CD8-positive, alpha-beta memory T cell (primary cell): Measurements from ENCODE around the gene LRRC9. TPM values are rescaled to one million over a fixed set of nuclear protein-coding genes. Genes with fewer than 3 reads are reported as not detected.
"Not testable (repeated sequence)": the region's sequence is repeated elsewhere in the genome, so short reads cannot be mapped to it uniquely, and the experiment has no call there.

Experiments used
- CTCF ChIA-PET: fragments of 350-600 bp; sonication (Branson Sonifier 250); formaldehyde crosslinking; loops from one replicate; lab custom pipeline; 2021; ENCODE audit warnings: antibody characterized with exemption; lab: Charles Lee
- POLR2A ChIA-PET: fragments of 350-600 bp; sonication (Branson Sonifier 250); formaldehyde crosslinking; loops from one replicate; lab custom pipeline; 2021; ENCODE audit warnings: antibody characterized with exemption; lab: Charles Lee
- DNase-seq, 5 donors: peaks; one replicate each; pipeline versions ENCODE4 v3.0.0 to v3.0.0-alpha.2; 2020 to 2022; ENCODE audit warnings: mixed read lengths in 1 of 5
- H3K27ac ChIP-seq: one replicate; pipeline ENCODE4 v1.7.0; 2013; ENCODE audit warnings: low read depth, mild to moderate bottlenecking, low read length, moderate library complexity
- H3K27me3 ChIP-seq: 2 replicates; pipeline ENCODE4 v1.7.0; 2013; ENCODE audit warnings: low read length, mild to moderate bottlenecking; ENCODE audit not compliant: insufficient read depth, poor library complexity, severe bottlenecking
- H3K36me3 ChIP-seq: 2 replicates; pipeline ENCODE4 v1.7.0; 2013; ENCODE audit warnings: mild to moderate bottlenecking, low read length, moderate library complexity; ENCODE audit not compliant: insufficient read depth
- H3K4me1 ChIP-seq: 2 replicates; pipeline ENCODE4 v1.7.0; 2013; ENCODE audit warnings: mild to moderate bottlenecking, low read length, moderate library complexity; ENCODE audit not compliant: insufficient read depth
- H3K4me3 ChIP-seq: 2 replicates; pipeline ENCODE4 v1.7.0; 2013; ENCODE audit warnings: mild to moderate bottlenecking, low read length
- H3K9me3 ChIP-seq: 2 replicates; pipeline ENCODE4 v1.7.0; 2013; ENCODE audit warnings: mild to moderate bottlenecking, low read length
- H3K27ac Mint-ChIP-seq, 8 donors: one replicate each; pipeline ENCODE4 v1.8.0; 2020 to 2021; ENCODE audit warnings: mixed read lengths in 8 of 8, mild to moderate bottlenecking in 6 of 8, inconsistent platforms in 3 of 8, moderate library complexity in 3 of 8
- H3K27me3 Mint-ChIP-seq, 2 donors: one replicate each; pipeline ENCODE4 v1.8.0; 2020 to 2021; ENCODE audit warnings: mixed read lengths in 2 of 2, mild to moderate bottlenecking in 1 of 2, moderate library complexity in 1 of 2
- H3K36me3 Mint-ChIP-seq, 3 donors: one replicate each; pipeline ENCODE4 v1.8.0; 2020 to 2021; ENCODE audit warnings: mixed read lengths in 3 of 3, inconsistent platforms in 1 of 3, mild to moderate bottlenecking in 1 of 3
- H3K4me1 Mint-ChIP-seq, 3 donors: one replicate each; pipeline ENCODE4 v1.8.0; 2020 to 2021; ENCODE audit warnings: mixed read lengths in 3 of 3, inconsistent platforms in 1 of 3, mild to moderate bottlenecking in 1 of 3
- H3K4me3 Mint-ChIP-seq, 7 donors: one replicate each; pipeline ENCODE4 v1.8.0; 2020 to 2021; ENCODE audit warnings: mixed read lengths in 7 of 7, mild to moderate bottlenecking in 6 of 7, moderate library complexity in 4 of 7, inconsistent platforms in 2 of 7
- H3K9me3 Mint-ChIP-seq, 5 donors: one replicate each; pipeline ENCODE4 v1.8.0; 2020 to 2022; ENCODE audit warnings: mixed read lengths in 5 of 5, mild to moderate bottlenecking in 3 of 5, moderate library complexity in 2 of 5, inconsistent platforms in 1 of 5
- polyA plus RNA-seq: library from polyadenylated mRNA; unstranded; fragments of 300-500 nt; fragmentation: Illumina TruSeq; gene quantifications from one replicate; pipeline ENCODE4 v1.2.3, GENCODE V29; 2021
- total RNA-seq, 2 experiments: library from RNA; stranded (reverse); gene quantifications; one replicate each; pipeline ENCODE4 v1.2.3, GENCODE V29; 2021

LRRC9 gene
- total and polyA plus RNA-seq, 3 experiments from 2014 or later, result not detected

- Mint-ChIP-seq H3K27ac (peak overlapping the region in 3 of 8 donors; percentile 40 to 72 (median 68)), H3K36me3 (peaks cover 7 to 28% (median 13%) of the 10 kb centered on the region in 3 donors), H3K4me1 (peaks cover 31 to 71% (median 62%) of the 10 kb centered on the region in 3 donors), H3K4me3 (peak overlapping the region in 1 of 7 donors; percentile 10)
- H3K4me3 ChIP-seq, POLR2A ChIA-PET, H3K36me3 ChIP-seq, H3K27me3 Mint-ChIP-seq, H3K4me1 ChIP-seq, DNase-seq, H3K27me3 ChIP-seq, CTCF ChIA-PET, H3K9me3 Mint-ChIP-seq, H3K9me3 ChIP-seq, H3K27ac ChIP-seq: not testable (repeated sequence)
Measured at GRCh38 chr14:60099855-60100254, 179.9 kb downstream of the LRRC9 start.

GRCh38 chr14:60101786-60102185 lies 181.8 kb downstream of the LRRC9 start:
- CTCF ChIA-PET, result no interaction called here

GRCh38 chr14:60102389-60102788 lies 182.4 kb downstream of the LRRC9 start:
- ChIA-PET POLR2A (no interaction called here), CTCF (no interaction called here)
- no peaks in the 10 kb centered on the region for H3K9me3 ChIP-seq
- Mint-ChIP-seq H3K4me3 (no peak overlapping the region), H3K27me3 (no peaks in the 10 kb centered on the region), H3K9me3 (no peaks in the 10 kb centered on the region), H3K4me1 (peaks cover 28 to 64% (median 54%) of the 10 kb centered on the region in 3 donors), H3K27ac (no peak overlapping the region), H3K36me3 (peaks cover 7 to 26% (median 13%) of the 10 kb centered on the region in 3 donors)
- no peaks in the 10 kb centered on the region for H3K4me1 ChIP-seq
- no peaks in the 10 kb centered on the region for H3K36me3 ChIP-seq
- H3K27me3 ChIP-seq, result no peaks in the 10 kb centered on the region
- H3K27ac ChIP-seq, result no peak overlapping the region
- H3K4me3 ChIP-seq, result no peak overlapping the region
- no peak for DNase-seq

More at GRCh38 chr14:60101786-60102185, 181.8 kb downstream of the LRRC9 start:
- Mint-ChIP-seq H3K27me3 (no peaks in the 10 kb centered on the region), H3K9me3 (no peaks in the 10 kb centered on the region), H3K4me3 (no peak overlapping the region), H3K4me1 (peaks cover 28 to 70% (median 57%) of the 10 kb centered on the region in 3 donors), H3K27ac (peak overlapping the region in 1 of 8 donors; percentile 26), H3K36me3 (peaks cover 7 to 29% (median 13%) of the 10 kb centered on the region in 3 donors)
- no peak overlapping the region for H3K27ac ChIP-seq
- H3K4me1 ChIP-seq, result no peaks in the 10 kb centered on the region
- DNase-seq, result no peak
- POLR2A ChIA-PET, result no interaction called here
- no peak overlapping the region for H3K4me3 ChIP-seq
- no peaks in the 10 kb centered on the region for H3K27me3 ChIP-seq
- no peaks in the 10 kb centered on the region for H3K9me3 ChIP-seq
- no peaks in the 10 kb centered on the region for H3K36me3 ChIP-seq

GRCh38 chr14:60106339-60106738 lies 186.4 kb downstream of the LRRC9 start:
- H3K36me3 ChIP-seq, result no peaks in the 10 kb centered on the region
- H3K27me3 Mint-ChIP-seq, result no peaks in the 10 kb centered on the region
- DNase-seq, result no peak
- peaks cover 16 to 50% (median 39%) of the 10 kb centered on the region in 3 donors for H3K4me1 Mint-ChIP-seq
- no peaks in the 10 kb centered on the region for H3K27me3 ChIP-seq
- H3K27ac Mint-ChIP-seq, result peak overlapping the region in 1 of 8 donors; percentile 31
- H3K9me3 Mint-ChIP-seq, result no peaks in the 10 kb centered on the region
- POLR2A ChIA-PET, result no interaction called here
- H3K36me3 Mint-ChIP-seq, result peaks cover 0 to 31% (median 15%) of the 10 kb centered on the region in 3 donors
- H3K4me1 ChIP-seq, result no peaks in the 10 kb centered on the region
- no peak overlapping the region for H3K4me3 ChIP-seq
- H3K27ac ChIP-seq, result no peak overlapping the region
- H3K4me3 Mint-ChIP-seq, result no peak overlapping the region
- no peaks in the 10 kb centered on the region for H3K9me3 ChIP-seq
- CTCF ChIA-PET, result no interaction called here

- no peaks in the 10 kb centered on the region for H3K36me3 ChIP-seq
- no peak overlapping the region for H3K4me3 ChIP-seq
- ChIA-PET CTCF (no interaction called here), POLR2A (no interaction called here)
- H3K27ac Mint-ChIP-seq, result peak overlapping the region in 2 of 8 donors; percentile 2 to 58
- H3K4me1 Mint-ChIP-seq, result peaks cover 12 to 41% (median 31%) of the 10 kb centered on the region in 3 donors
- no peaks in the 10 kb centered on the region for H3K9me3 ChIP-seq
- H3K27ac ChIP-seq, result no peak overlapping the region
- no peaks in the 10 kb centered on the region for H3K4me1 ChIP-seq
- DNase-seq, result no peak
- H3K27me3 Mint-ChIP-seq, result no peaks in the 10 kb centered on the region
- H3K4me3 Mint-ChIP-seq, result no peak overlapping the region
- H3K9me3 Mint-ChIP-seq, result no peaks in the 10 kb centered on the region
- H3K27me3 ChIP-seq, result no peaks in the 10 kb centered on the region
- peaks cover 0 to 33% (median 17%) of the 10 kb centered on the region in 3 donors for H3K36me3 Mint-ChIP-seq
Measured at GRCh38 chr14:60107477-60107876, 187.5 kb downstream of the LRRC9 start.

- Histone ChIP-seq H3K4me1 (no peaks in the 10 kb centered on the region), H3K27ac (no peak overlapping the region), H3K9me3 (no peaks in the 10 kb centered on the region), H3K27me3 (no peaks in the 10 kb centered on the region), H3K36me3 (no peaks in the 10 kb centered on the region), H3K4me3 (no peak overlapping the region)
- no peak overlapping the region for H3K4me3 Mint-ChIP-seq
- H3K4me1 Mint-ChIP-seq, result peaks cover 10 to 21% (median 15%) of the 10 kb centered on the region in 3 donors
- H3K27ac Mint-ChIP-seq, result peak overlapping the region in 1 of 8 donors; percentile 32
- ChIA-PET POLR2A (no interaction called here), CTCF (no interaction called here)
- H3K9me3 Mint-ChIP-seq, result no peaks in the 10 kb centered on the region
- H3K27me3 Mint-ChIP-seq, result no peaks in the 10 kb centered on the region
- H3K36me3 Mint-ChIP-seq, result peaks cover 4 to 45% (median 18%) of the 10 kb centered on the region in 3 donors
- DNase-seq, result no peak
Measured at GRCh38 chr14:60111732-60112131, 191.8 kb downstream of the LRRC9 start.

Other genes starting within 250 kb of the LRRC9 start
- under 1 TPM in 1 of 2 experiments, not detected in 1; 0.13 TPM for gene RTN1, start 49.4 kb upstream of the LRRC9 start, total RNA-seq
- gene RTN1, start 49.4 kb upstream of the LRRC9 start, polyA plus RNA-seq, result not detected
- 10 to 100 TPM; 38.8 to 43.5 TPM for gene PCNX4, start 171.8 kb downstream of the LRRC9 start, total RNA-seq
- gene PCNX4, start 171.8 kb downstream of the LRRC9 start, polyA plus RNA-seq, result 21.4 TPM
- 10 to 100 TPM; 79.8 to 80.6 TPM for gene DHRS7, start 245.3 kb downstream of the LRRC9 start, total RNA-seq
- 272 TPM for gene DHRS7, start 245.3 kb downstream of the LRRC9 start, polyA plus RNA-seq